ENCODE data around the gene TUBGCP3.

TUBGCP3 gene

DNA sequence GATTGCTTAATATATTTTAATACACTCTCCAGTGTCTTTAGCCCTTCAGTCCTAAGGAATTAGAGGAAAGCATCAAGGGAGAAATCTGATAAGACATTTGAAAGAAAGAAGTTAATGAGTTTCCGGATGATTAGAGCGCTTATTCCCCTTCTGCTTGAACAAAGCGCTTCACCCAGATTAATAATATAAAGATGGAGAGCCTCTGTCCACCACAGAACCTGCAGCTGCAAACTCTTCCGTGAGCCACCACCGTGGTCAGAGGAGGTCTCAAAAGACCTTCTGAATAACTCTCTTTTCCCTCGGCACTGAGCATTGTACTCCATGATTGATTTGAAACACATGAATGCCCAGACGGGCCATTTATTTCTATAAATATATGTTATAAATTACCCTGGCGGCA, 14.2 kb upstream of the TUBGCP3 start:
- no peak overlapping the region for H3K4me3 ChIP-seq (replicated peaks; ENCODE audit: low read depth, low read length)
- TF ChIP-seq, protein P1, sequence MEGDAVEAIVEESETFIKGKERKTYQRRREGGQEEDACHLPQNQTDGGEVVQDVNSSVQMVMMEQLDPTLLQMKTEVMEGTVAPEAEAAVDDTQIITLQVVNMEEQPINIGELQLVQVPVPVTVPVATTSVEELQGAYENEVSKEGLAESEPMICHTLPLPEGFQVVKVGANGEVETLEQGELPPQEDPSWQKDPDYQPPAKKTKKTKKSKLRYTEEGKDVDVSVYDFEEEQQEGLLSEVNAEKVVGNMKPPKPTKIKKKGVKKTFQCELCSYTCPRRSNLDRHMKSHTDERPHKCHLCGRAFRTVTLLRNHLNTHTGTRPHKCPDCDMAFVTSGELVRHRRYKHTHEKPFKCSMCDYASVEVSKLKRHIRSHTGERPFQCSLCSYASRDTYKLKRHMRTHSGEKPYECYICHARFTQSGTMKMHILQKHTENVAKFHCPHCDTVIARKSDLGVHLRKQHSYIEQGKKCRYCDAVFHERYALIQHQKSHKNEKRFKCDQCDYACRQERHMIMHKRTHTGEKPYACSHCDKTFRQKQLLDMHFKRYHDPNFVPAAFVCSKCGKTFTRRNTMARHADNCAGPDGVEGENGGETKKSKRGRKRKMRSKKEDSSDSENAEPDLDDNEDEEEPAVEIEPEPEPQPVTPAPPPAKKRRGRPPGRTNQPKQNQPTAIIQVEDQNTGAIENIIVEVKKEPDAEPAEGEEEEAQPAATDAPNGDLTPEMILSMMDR (IDR thresholded peaks at IDR 0.05; ENCODE audit: low read depth, low read length, missing control alignments): no peak
- no peak for DNase-seq (ENCODE audit: extremely low read depth, low read depth)

DNA sequence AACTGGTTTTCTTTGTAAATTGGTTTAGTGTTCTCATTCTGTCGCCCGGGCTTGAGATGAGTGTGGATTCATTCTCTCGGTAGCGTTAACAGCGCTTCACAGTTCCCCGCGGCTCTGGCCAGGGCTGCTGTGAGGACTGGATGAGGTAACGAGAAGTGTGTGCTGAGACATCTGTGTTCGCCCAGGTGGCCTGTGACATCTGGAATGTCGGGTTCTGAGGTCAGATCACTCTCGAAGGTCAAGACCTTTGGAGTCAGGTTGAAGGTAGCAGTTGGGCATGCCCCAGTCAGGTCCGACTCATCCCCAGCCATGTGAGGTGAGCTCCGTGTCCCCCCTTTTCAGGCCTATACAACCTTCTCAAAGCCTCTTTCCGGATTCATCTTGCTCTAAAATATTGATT, 13.4 kb upstream of the TUBGCP3 start:
- TF ChIP-seq, protein P1 (IDR thresholded peaks at IDR 0.05; ENCODE audit: low read depth, low read length, missing control alignments): no peak
- no peak for DNase-seq (ENCODE audit: extremely low read depth, low read depth)
- H3K4me3 ChIP-seq (replicated peaks; ENCODE audit: low read depth, low read length): no peak overlapping the region

DNA sequence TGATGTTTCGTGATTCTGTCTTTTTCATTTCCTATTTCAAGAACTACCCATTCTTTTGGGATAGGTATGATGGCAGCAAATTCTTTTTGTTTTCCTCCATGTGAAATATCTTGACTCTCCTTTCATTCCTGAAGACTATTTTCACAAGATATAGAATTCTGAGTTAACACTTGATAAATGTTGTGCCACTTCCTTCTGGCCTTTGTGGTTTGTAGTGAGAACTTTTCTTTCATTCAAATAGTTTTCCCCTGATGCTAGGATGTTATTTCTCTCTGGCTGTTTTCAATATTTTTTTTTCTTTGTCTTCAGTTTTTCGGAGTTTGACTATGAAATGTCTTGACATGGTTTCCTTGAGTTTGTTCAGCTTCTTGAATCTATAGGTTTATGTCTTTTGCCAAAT, 8.3 kb upstream of the TUBGCP3 start:
- no peak overlapping the region for H3K4me3 ChIP-seq (replicated peaks; ENCODE audit: low read depth, low read length)
- TF ChIP-seq, protein P1 (IDR thresholded peaks at IDR 0.05; ENCODE audit: low read depth, low read length, missing control alignments): no peak
- DNase-seq (ENCODE audit: extremely low read depth, low read depth): no peak

DNA sequence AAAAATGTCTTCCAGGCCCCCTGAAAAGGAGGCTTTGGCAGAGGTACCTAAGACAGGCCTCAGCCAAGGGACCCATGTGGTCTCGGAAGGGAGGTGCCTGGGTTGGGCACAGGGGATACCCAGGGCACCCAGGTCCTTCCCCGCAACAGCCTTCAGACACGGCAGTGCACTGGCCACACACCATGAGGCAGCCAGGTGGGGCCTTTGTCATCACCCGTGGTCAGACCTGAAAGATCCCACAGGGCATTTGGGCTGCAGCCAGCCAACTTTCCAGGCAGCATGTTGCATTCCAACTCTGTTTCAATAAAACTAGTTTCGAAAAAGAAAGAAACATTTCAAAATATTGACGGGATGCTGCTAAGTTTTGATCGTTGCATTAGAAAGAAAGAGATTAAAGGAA, 4.7 kb upstream of the TUBGCP3 start:
- H3K4me3 ChIP-seq (replicated peaks; ENCODE audit: low read depth, low read length): no peak overlapping the region
- DNase-seq (ENCODE audit: extremely low read depth, low read depth): no peak
- TF ChIP-seq, protein P1 (IDR thresholded peaks at IDR 0.05; ENCODE audit: low read depth, low read length, missing control alignments): no peak

DNA sequence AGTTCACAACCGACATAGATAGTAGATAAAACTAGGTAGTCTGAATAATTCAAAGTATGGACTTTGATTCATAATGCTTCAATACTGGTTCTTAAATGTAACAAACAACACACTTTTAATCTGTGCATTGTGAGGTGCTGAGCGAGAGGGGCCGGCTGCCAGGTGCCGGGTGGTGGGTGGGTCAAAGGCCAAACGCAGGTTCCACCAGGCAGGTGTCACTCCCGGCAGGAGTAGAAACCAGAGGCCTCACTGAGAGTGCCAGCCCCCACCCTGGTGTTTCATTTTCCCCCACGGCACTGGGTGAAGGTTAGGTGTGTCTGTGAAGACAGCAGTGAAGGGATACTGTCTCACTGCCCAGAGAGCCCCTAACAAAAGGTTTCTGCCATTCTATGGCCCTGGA, 4.2 kb upstream of the TUBGCP3 start:
- H3K4me3 ChIP-seq (replicated peaks; ENCODE audit: low read depth, low read length): no peak overlapping the region
- TF ChIP-seq, protein P1 (IDR thresholded peaks at IDR 0.05; ENCODE audit: low read depth, low read length, missing control alignments): no peak
- DNase-seq (ENCODE audit: extremely low read depth, low read depth): no peak

DNA sequence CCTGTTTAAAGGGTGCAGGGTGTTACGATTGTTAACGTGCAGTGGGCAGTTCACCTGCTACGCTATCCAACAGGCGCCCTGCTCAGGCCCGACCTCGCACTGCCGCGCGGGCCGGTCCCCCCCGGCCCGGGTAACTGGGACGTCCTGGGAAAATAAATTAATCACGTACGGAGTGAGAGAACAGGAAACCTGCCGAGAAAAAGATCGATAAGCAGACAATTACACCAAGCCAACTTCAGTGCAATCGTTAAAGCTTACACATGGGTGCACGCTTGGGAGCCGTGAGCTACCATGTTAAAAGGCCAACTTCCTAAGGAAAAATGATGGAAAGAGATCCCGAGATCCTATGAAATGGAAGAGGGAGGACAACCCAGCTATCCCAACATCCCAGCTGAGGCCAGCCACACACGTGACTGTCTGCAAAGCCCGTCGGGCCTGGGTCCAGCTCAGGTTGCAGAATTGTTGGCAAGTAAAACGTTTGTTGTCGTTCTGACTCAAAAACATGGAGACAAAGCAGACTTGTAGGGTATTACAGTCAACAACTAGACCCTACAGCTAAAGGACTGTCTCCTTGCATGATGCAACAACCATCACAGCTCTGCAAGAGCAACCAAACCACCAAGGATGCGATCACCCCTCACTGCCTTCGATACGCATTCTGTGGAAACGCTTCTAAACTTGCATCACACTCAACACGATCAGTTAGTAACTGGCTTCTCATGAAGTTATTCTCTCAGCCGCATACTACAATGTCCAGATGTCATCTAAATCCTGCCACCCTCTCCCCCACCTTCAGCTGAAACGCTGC, 741 bp upstream of the TUBGCP3 start:
- DNase-seq (ENCODE audit: extremely low read depth, low read depth): no peak
- TF ChIP-seq, protein P1 (IDR thresholded peaks at IDR 0.05; ENCODE audit: low read depth, low read length, missing control alignments): no peak
- peak overlapping the region; percentile 84 for H3K4me3 ChIP-seq (replicated peaks; ENCODE audit: low read depth, low read length)

Measured in HFF-Myc (cell line).